ENCODE data around the gene GALNT14.

The GALNT14 gene

GRCh38 chr2:31003749-31004148, 134.5 kb downstream of the GALNT14 start:
- DNase-seq, result no peak

DNA sequence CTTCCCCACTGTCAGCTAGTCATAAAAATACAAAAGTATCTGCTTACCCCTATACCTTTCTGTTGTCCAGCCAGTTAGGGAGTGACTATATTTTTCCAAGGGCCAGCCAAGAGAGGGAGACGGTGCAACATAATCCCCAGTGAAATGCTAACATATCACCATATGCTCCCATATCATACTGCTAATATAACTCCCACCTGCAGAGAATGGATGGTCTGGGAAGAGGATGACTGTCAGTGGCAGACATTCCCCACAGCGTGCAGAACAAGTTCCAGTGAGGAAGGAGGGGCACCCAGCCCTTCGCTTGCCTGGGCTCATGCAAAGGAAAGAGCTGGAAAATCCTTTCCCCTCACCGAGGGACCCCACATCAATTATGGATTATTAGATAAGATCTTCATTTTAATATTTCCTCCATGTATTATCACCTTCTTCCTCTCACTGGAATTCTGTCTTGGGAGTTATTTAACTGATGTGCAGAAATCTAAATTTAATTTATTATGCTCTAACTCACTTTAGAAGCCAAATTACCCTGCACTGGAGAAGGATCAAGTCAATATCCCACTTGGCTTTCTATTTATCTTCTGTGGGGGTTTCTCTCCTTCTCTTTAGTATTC, 135.6 kb downstream of the GALNT14 start:
- DNase-seq, result no peak

- no peak for DNase-seq
Measured at GRCh38 chr2:31000970-31001369, 137.3 kb downstream of the GALNT14 start.

GRCh38 chr2:30998672-30999071, 139.6 kb downstream of the GALNT14 start:
- no peak for DNase-seq

GRCh38 chr2:30997979-30998378, 140.3 kb downstream of the GALNT14 start:
- no peak for DNase-seq

GRCh38 chr2:30994227-30995056, 143.8 kb downstream of the GALNT14 start:
- DNase-seq, result no peak

DNA sequence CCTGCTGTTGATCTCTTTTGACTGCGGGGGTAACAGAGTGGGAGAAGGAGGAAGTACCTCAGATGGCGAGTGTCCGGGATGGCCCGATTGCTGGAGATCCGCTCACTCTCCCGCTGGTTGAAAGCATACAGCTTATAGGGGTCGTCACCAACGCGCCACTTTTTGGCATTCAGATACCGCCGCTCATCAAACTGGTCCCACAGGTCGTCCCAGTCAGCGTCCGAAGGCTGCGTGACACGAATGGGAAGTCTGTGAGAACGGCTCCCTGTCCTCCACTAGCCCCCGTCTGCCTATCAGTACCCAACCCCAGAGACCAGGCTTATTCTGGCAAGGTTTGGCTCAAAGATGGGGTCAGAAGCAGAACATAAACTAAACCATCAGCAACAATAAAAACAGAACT, 145.5 kb downstream of the GALNT14 start:
- DNase-seq, result no peak

GRCh38 chr2:30990671-30991070, 147.6 kb downstream of the GALNT14 start:
- DNase-seq, result no peak

DNA sequence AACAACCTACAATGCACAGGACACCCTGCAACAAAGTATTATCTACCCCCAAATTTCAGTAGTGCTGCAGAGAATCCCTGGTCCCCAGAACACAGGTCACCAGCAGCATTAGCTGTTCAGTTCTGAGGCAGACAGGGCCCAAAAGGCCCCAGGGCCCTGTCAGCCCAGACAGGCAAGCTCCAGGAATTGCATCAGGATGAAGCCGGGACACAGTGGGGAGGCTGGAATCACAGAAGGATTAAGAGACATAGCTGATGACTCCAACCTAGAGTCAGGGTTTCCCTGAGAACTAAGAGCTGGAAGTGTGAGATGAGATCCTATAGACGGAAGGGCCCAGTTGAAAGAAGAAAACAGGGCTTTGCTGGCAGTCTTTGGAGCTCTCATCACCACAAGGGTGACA, 148.1 kb downstream of the GALNT14 start:
- no peak for DNase-seq

DNA sequence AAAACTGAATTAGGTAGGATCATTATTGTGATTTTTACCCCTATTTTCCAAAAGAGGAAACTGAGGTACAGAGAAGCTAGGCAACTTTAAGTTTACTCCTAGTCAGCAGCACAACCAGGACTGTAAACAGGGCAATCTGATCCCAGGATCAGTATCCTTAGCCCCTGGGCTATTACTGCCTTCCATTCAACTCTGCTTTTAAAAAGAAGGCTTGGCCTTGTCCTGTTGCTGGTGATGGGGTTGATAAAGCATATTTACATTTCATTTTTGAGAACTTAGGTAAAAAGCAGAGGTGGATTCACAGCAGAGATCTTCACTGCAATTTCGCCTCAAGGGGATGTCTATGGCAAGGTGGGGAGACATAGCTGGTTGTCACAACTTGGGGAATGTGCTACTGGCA, 148.5 kb downstream of the GALNT14 start:
- no peak for DNase-seq

GRCh38 chr2:30987566-30987965, 150.7 kb downstream of the GALNT14 start:
- DNase-seq, result no peak

DNA sequence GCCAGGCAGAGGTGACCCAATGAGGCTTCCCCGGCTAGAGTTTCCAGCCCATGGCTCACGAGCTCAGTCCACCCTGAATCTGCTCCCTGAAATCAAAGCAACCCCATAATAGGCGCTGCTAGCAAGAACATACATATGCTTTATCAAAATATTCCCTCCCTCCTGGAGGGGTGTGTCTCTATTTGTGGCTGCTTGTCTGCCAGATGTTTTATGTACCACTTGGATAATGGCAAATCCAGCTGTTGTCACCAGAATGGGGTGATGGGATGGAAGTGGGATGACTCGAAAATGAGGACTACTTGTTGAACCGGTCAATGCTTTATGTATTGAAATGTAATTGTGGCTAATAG, 152.0 kb downstream of the GALNT14 start:
- no peak for DNase-seq

DNA sequence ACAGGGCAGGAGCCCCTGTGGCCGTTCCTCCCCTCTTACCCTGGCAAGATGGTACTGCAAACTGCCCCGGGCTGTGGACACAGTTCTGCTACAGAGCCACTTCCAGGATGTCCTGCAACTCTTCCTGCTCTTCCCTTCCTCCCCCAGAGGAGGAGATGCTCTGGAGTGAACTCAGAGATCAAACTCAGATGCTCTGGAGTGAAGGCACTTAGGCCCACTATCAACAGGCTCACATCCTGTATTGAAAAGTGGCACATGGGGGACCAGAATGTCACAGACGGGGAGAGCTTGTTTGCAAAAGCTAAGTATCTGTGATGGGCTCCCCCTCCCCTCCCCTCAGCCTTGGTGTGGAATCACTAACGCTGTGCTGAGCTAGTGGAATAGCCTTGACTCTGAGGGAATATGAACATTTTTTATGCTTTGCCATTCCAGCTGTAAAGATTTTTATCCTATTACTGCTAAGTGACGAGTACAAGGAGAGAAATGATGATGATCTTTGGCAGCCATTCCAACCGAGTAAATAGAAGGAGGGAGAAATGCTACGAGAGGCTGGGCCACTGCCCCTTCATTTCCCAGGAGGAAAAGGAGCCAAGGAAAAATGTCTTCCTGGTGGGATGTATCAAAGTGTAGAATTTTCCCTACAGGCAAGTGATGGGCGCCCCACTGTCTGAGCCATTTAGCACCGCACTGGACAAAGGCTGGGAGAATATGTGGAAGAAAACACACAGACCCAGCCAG, 152.6 kb downstream of the GALNT14 start:
- no peak for DNase-seq

- DNase-seq, result no peak
Measured at GRCh38 chr2:30984148-30984547, 154.1 kb downstream of the GALNT14 start.

- DNase-seq, result no peak
Measured at GRCh38 chr2:30981510-30981909, 156.7 kb downstream of the GALNT14 start.

GRCh38 chr2:30981096-30981495, 157.1 kb downstream of the GALNT14 start:
- DNase-seq, result no peak

- DNase-seq, result no peak
Measured at GRCh38 chr2:30979822-30980245, 158.4 kb downstream of the GALNT14 start.

- no peak for DNase-seq
Measured at GRCh38 chr2:30978854-30979253, 159.4 kb downstream of the GALNT14 start.

- DNase-seq, result no peak
Measured at GRCh38 chr2:30978044-30978443, 160.2 kb downstream of the GALNT14 start.

GRCh38 chr2:30975156-30975555, 163.1 kb downstream of the GALNT14 start:
- no peak for DNase-seq

DNA sequence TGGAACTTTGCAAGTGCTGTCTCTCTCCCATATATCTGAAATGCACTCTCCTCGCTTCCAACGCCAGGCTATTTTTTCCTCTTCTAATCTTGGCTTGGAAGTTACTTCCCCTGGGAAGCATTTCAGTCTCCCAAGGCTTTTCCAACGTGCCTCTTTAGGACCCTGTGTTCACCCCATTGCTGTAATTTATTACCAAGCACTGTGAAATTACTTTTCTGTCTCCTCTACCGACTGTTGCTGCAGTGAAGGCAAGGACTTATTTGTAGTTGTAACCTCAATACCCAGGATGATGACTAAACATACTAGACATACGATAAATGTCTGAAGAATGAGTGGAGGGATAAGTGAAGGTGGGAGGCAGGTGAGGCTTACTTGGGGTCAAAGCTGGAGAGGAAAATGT, 163.7 kb downstream of the GALNT14 start:
- DNase-seq, result no peak

DNA sequence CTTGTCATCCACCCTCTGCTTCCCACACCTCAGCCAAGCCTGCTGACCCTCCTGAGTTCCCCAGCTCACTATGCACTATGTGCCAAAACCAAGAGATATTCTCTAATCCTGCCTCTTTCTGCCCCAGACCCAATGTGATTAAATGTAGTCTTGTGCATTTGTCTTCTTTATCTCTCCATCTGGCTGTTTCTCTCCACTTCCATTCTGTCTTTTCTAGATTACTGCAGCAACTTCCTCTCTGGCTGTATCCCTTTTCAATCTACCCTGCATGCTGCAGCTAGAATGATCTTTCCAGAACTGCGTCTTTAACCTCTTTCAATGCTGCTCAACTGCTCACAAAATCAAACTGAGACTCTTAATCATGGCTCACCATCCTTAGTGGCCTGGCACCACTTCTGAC, 164.1 kb downstream of the GALNT14 start:
- no peak for DNase-seq

GRCh38 chr2:30971231-30972025, 166.8 kb downstream of the GALNT14 start:
- DNase-seq, result no peak
